ENCODE results near the gene PDE6H. TPM values are rescaled to one million over a fixed set of nuclear protein-coding genes. Genes with fewer than 3 reads are reported as not detected.

Gene PDE6H
- not detected for total RNA-seq

- DNase-seq (ENCODE audit: low spot score in 2 of 2): no peak
These were observed at the start of gene PDE6H for GRCh38 chr12:14972816-14973215. Gene PDE6H (plus strand): TSS chr12:14973042. CDS start chr12:14978013, 4,971 bp downstream.

GRCh38 chr12:14923944-14924343, 48.9 kb upstream of the PDE6H start:
- FAIRE-seq (no peak), DNase-seq (ENCODE audit: low spot score in 2 of 2) (no peak)

More at GRCh38 chr12:14972816-14973215, at the start of gene PDE6H:
- no peak for FAIRE-seq

GRCh38 chr12:14924541-14924940, 48.3 kb upstream of the PDE6H start:
- DNase-seq (ENCODE audit: low spot score in 2 of 2): no peak
- no peak for FAIRE-seq

GRCh38 chr12:14927267-14927666, 45.6 kb upstream of the PDE6H start:
- FAIRE-seq (no peak), DNase-seq (ENCODE audit: low spot score in 2 of 2) (no peak)

GRCh38 chr12:14928931-14929330, 43.9 kb upstream of the PDE6H start:
- DNase-seq (ENCODE audit: low spot score in 2 of 2) (no peak), FAIRE-seq (no peak)

GRCh38 chr12:14930299-14930698, 42.5 kb upstream of the PDE6H start:
- DNase-seq (ENCODE audit: low spot score in 2 of 2): no peak
- FAIRE-seq: no peak

- FAIRE-seq (no peak), DNase-seq (ENCODE audit: low spot score in 2 of 2) (no peak)
These were observed 41.5 kb upstream of the PDE6H start for GRCh38 chr12:14931359-14931758.

GRCh38 chr12:14931791-14932560, 40.9 kb upstream of the PDE6H start:
- no peak for DNase-seq (ENCODE audit: low spot score in 2 of 2)
- FAIRE-seq: no peak

- FAIRE-seq (no peak), DNase-seq (ENCODE audit: low spot score in 2 of 2) (no peak)
These were observed 38.3 kb upstream of the PDE6H start for GRCh38 chr12:14934511-14934910.

- FAIRE-seq: no peak
- DNase-seq (ENCODE audit: low spot score in 2 of 2): no peak
These were observed 37.8 kb upstream of the PDE6H start for GRCh38 chr12:14935031-14935430.

GRCh38 chr12:14936224-14936861, 36.5 kb upstream of the PDE6H start:
- no peak for FAIRE-seq

GRCh38 chr12:14937014-14937413, 35.8 kb upstream of the PDE6H start:
- DNase-seq (ENCODE audit: low spot score in 2 of 2) (no peak), FAIRE-seq (no peak)

More at GRCh38 chr12:14936224-14936861, 36.5 kb upstream of the PDE6H start:
- no peak for DNase-seq (ENCODE audit: low spot score in 2 of 2)

GRCh38 chr12:14937689-14938088, 35.2 kb upstream of the PDE6H start:
- DNase-seq (ENCODE audit: low spot score in 2 of 2): no peak
- no peak for FAIRE-seq

GRCh38 chr12:14938301-14938700, 34.5 kb upstream of the PDE6H start, which contains the start of gene ERP27:
Gene ERP27 (minus strand): TSS chr12:14938537. CDS start chr12:14938508, 29 bp downstream.
- no peak for FAIRE-seq

GRCh38 chr12:14941369-14941768, 31.5 kb upstream of the PDE6H start:
- DNase-seq (ENCODE audit: low spot score in 2 of 2) (no peak), FAIRE-seq (no peak)

More at GRCh38 chr12:14938301-14938700, 34.5 kb upstream of the PDE6H start, which contains the start of gene ERP27:
- no peak for DNase-seq (ENCODE audit: low spot score in 2 of 2)

- DNase-seq (ENCODE audit: low spot score in 2 of 2): no peak
- no peak for FAIRE-seq
These were observed 30.5 kb upstream of the PDE6H start for GRCh38 chr12:14942196-14942931.

GRCh38 chr12:14946162-14946561, 26.7 kb upstream of the PDE6H start:
- DNase-seq (ENCODE audit: low spot score in 2 of 2): no peak
- FAIRE-seq: no peak

GRCh38 chr12:14946861-14947260, 26.0 kb upstream of the PDE6H start:
- DNase-seq (ENCODE audit: low spot score in 2 of 2): no peak
- FAIRE-seq: no peak

- FAIRE-seq: no peak
- DNase-seq (ENCODE audit: low spot score in 2 of 2): peak in 1 of 2 donors; percentile 9
These were observed 24.2 kb upstream of the PDE6H start for GRCh38 chr12:14948672-14949071.

- DNase-seq (ENCODE audit: low spot score in 2 of 2) (no peak), FAIRE-seq (no peak)
These were observed 23.2 kb upstream of the PDE6H start for GRCh38 chr12:14949631-14950030.

GRCh38 chr12:14950421-14950820, 22.4 kb upstream of the PDE6H start:
- FAIRE-seq: no peak
- DNase-seq (ENCODE audit: low spot score in 2 of 2): no peak
